H1 (cell line): ENCODE data around the gene MPC1. TPM values are rescaled to one million over a fixed set of nuclear protein-coding genes. Genes with fewer than 3 reads are reported as not detected.

ENCODE experiments used
- CTCF ChIA-PET: fragments of 300-600 bp; sonication (Branson Sonifier 250); formaldehyde crosslinking; loops from one replicate; lab custom pipeline; 2021; ENCODE audit not compliant: partially characterized antibody; lab: Charles Lee
- POLR2A ChIA-PET: fragments of 300-600 bp; sonication (Branson Sonifier 250); formaldehyde crosslinking; loops from one replicate; lab custom pipeline; 2021; ENCODE audit warnings: inconsistent platforms; ENCODE audit not compliant: partially characterized antibody; lab: Charles Lee
- DNase-seq, 2 experiments: peaks; one replicate each; pipeline versions ENCODE4 v3.0.0 to v3.0.0-alpha.2; 2010 to 2022; ENCODE audit warnings: low spot score in 2 of 2, low read depth in 1 of 2, mixed read lengths in 1 of 2
- FAIRE-seq: peaks from 2 replicates; lab custom pipeline; 2011; peaks lifted over from hg19 to GRCh38; lab: Jason Lieb, UNC
- H2AFZ ChIP-seq: 2 replicates; pipeline ENCODE4 v1.8.1; 2012; ENCODE audit warnings: low read length, inconsistent platforms
- H2AK5ac ChIP-seq: 2 replicates; pipeline ENCODE4 v1.6.1; 2013; ENCODE audit warnings: low read depth, low read length
- H2BK120ac ChIP-seq: replicated peaks from 2 replicates; pipeline ENCODE3; 2013; ENCODE audit warnings: low read depth, low read length, inconsistent platforms
- H2BK12ac ChIP-seq: 2 replicates; pipeline ENCODE4 v1.6.1; 2013; ENCODE audit warnings: low read depth, low read length
- H2BK15ac ChIP-seq: 2 replicates; pipeline ENCODE4 v1.6.1; 2013; ENCODE audit warnings: low read length
- H2BK20ac ChIP-seq: 2 replicates; pipeline ENCODE4 v1.6.1; 2013; ENCODE audit warnings: low read length
- H2BK5ac ChIP-seq: 2 replicates; pipeline ENCODE4 v1.6.1; 2013; ENCODE audit warnings: low read depth, low read length
- H3K14ac ChIP-seq: 2 replicates; pipeline ENCODE4 v1.6.1; 2013; ENCODE audit warnings: inconsistent platforms; ENCODE audit not compliant: insufficient read length
- H3K18ac ChIP-seq: 2 replicates; pipeline ENCODE4 v1.6.1; 2013; ENCODE audit warnings: low read length; ENCODE audit errors: extremely low read depth
- H3K23ac ChIP-seq: 2 replicates; pipeline ENCODE4 v1.6.1; 2013; ENCODE audit warnings: inconsistent platforms; ENCODE audit not compliant: insufficient read length
- H3K23me2 ChIP-seq: 2 replicates; pipeline ENCODE4 v1.6.1; 2013; ENCODE audit warnings: low read depth, low read length
- H3K27ac ChIP-seq: 2 replicates; pipeline ENCODE4 v1.6.1; 2011; ENCODE audit warnings: low read depth, low read length, inconsistent platforms
- H3K27me3 ChIP-seq, 4 experiments: replicated peaks in 1 of 4; 1 replicate in 1 of 4; 2 replicates in 3 of 4; pipeline versions ENCODE4 v1.6.1 to v1.8.1; 2011 to 2013; ENCODE audit warnings: low read length in 3 of 4, mild to moderate bottlenecking in 3 of 4, inconsistent platforms in 2 of 4, mixed read lengths in 2 of 4, moderate library complexity in 1 of 4; ENCODE audit not compliant: control insufficient read depth in 3 of 4, insufficient read depth in 3 of 4; ENCODE audit errors: extremely low read depth in 1 of 4
- H3K36me3 ChIP-seq, 4 experiments: 2 replicates each; pipeline versions ENCODE4 v1.6.1 to v1.8.1; 2011 to 2013; ENCODE audit warnings: mild to moderate bottlenecking in 4 of 4, low read length in 3 of 4, moderate library complexity in 2 of 4, control low read depth in 1 of 4, inconsistent platforms in 1 of 4; ENCODE audit not compliant: insufficient read depth in 4 of 4, control insufficient read depth in 2 of 4
- H3K4ac ChIP-seq: replicated peaks from 2 replicates; pipeline ENCODE3; 2013; ENCODE audit warnings: low read length, low read depth, mixed read lengths, inconsistent platforms; ENCODE audit not compliant: insufficient read length
- H3K4me1 ChIP-seq, 4 experiments: replicated peaks in 1 of 4; 1 replicate in 1 of 4; 2 replicates in 3 of 4; pipeline versions ENCODE4 v1.6.1 to v1.8.1; 2011 to 2013; ENCODE audit warnings: low read length in 3 of 4, inconsistent platforms in 2 of 4, mixed read lengths in 1 of 4; ENCODE audit not compliant: insufficient read depth in 4 of 4, control insufficient read depth in 3 of 4
- H3K4me2 ChIP-seq, 2 experiments: 2 replicates each; pipeline versions ENCODE4 v1.6.1 to v1.8.1; 2011 to 2013; ENCODE audit warnings: low read depth in 2 of 2, low read length in 2 of 2, control low read depth in 1 of 2, inconsistent platforms in 1 of 2, mild to moderate bottlenecking in 1 of 2; ENCODE audit not compliant: insufficient read depth in 1 of 2
- H3K4me3 ChIP-seq, 4 experiments: fragments of 200-600, 300-600 bp in 1 of 4; sonication (generic), shearing (Covaris generic), sonication (Bioruptor Twin) in 1 of 4; 2 replicates each; pipeline versions ENCODE4 v1.5.1 to v1.8.1; 2011 to 2016; ENCODE audit warnings: low read length in 4 of 4, low read depth in 3 of 4, control low read depth in 2 of 4, inconsistent platforms in 2 of 4, mild to moderate bottlenecking in 2 of 4, mixed read lengths in 1 of 4, moderate library complexity in 1 of 4; ENCODE audit not compliant: insufficient read depth in 2 of 4; ENCODE audit errors: extremely low read depth in 1 of 4
- H3K56ac ChIP-seq: replicated peaks from 2 replicates; pipeline ENCODE3; 2013; ENCODE audit warnings: low read depth, mild to moderate bottlenecking, mixed read lengths, low read length, inconsistent platforms; ENCODE audit not compliant: insufficient read length
- H3K79me1 ChIP-seq: 2 replicates; pipeline ENCODE4 v1.6.1; 2013; ENCODE audit warnings: low read depth, low read length, control low read depth
- H3K79me2 ChIP-seq, 2 experiments: 2 replicates each; pipeline versions ENCODE4 v1.6.1 to v1.8.1; 2012 to 2013; ENCODE audit warnings: low read length in 2 of 2, mild to moderate bottlenecking in 2 of 2, inconsistent platforms in 1 of 2; ENCODE audit not compliant: insufficient read depth in 2 of 2, control insufficient read depth in 1 of 2
- H3K9ac ChIP-seq, 4 experiments: replicated peaks in 1 of 4; 1 replicate in 1 of 4; 2 replicates in 3 of 4; pipeline versions ENCODE4 v1.6.1 to v1.8.1; 2011 to 2013; ENCODE audit warnings: low read depth in 3 of 4, low read length in 3 of 4, control low read depth in 2 of 4, mild to moderate bottlenecking in 2 of 4, moderate library complexity in 2 of 4, inconsistent platforms in 1 of 4; ENCODE audit errors: extremely low read depth in 1 of 4
- H3K9me3 ChIP-seq, 2 experiments: 2 replicates each; pipeline versions ENCODE4 v1.6.1 to v1.8.1; 2012 to 2013; ENCODE audit warnings: mild to moderate bottlenecking in 2 of 2, moderate library complexity in 2 of 2, control low read depth in 1 of 2, inconsistent platforms in 1 of 2, low read depth in 1 of 2, low read length in 1 of 2, mixed read lengths in 1 of 2; ENCODE audit not compliant: insufficient read depth in 2 of 2
- H4K20me1 ChIP-seq, 2 experiments: replicated peaks in 1 of 2; 2 replicates each; pipeline versions ENCODE3 to v1.8.1; 2011 to 2013; ENCODE audit warnings: inconsistent platforms in 2 of 2, low read length in 2 of 2, mild to moderate bottlenecking in 1 of 2; ENCODE audit not compliant: insufficient read depth in 2 of 2, control insufficient read depth in 1 of 2
- H4K5ac ChIP-seq: 2 replicates; pipeline ENCODE4 v1.6.1; 2013; ENCODE audit warnings: low read length, low read depth, mixed read lengths, inconsistent platforms; ENCODE audit not compliant: insufficient read length
- H4K8ac ChIP-seq: 2 replicates; pipeline ENCODE4 v1.8.0; 2013; ENCODE audit warnings: mild to moderate bottlenecking, moderate library complexity, low read length, inconsistent platforms; ENCODE audit not compliant: insufficient read depth; ENCODE audit errors: extremely low read depth
- H4K91ac ChIP-seq: replicated peaks from 2 replicates; pipeline ENCODE3; 2013; ENCODE audit warnings: low read length, mixed read lengths, inconsistent platforms; ENCODE audit not compliant: insufficient read length
- CBX5 ChIP-seq: fragments of 300-800, 300-1000 bp; sonication (generic); IDR thresholded peaks from 2 replicates; pipeline ENCODE4 v1.7.1; 2016; ENCODE audit warnings: antibody characterized with exemption, low read length, low read depth
- CREB1 ChIP-seq: IDR thresholded peaks from 2 replicates; pipeline ENCODE4 v1.6.1; 2012; ENCODE audit warnings: inconsistent platforms
- NANOG ChIP-seq: IDR thresholded peaks from 2 replicates; pipeline ENCODE4 v1.6.1; 2011; ENCODE audit warnings: low read length, low read depth, mild to moderate bottlenecking, inconsistent platforms; ENCODE audit not compliant: insufficient read depth, poor library complexity, severe bottlenecking
- PHF8 ChIP-seq: fragments of 200-600 bp; sonication (generic); conservative IDR thresholded peaks from 2 replicates; pipeline ENCODE4 v1.7.1; 2012; ENCODE audit warnings: low read depth, mild to moderate bottlenecking, inconsistent platforms, low read length, moderate library complexity
- RAD21 ChIP-seq, 2 experiments: IDR thresholded peaks in 1 of 2; conservative IDR thresholded peaks in 1 of 2; 2 replicates each; pipeline ENCODE4 v1.6.1; 2011; ENCODE audit warnings: low read depth in 2 of 2, low read length in 2 of 2, improper control_type of control experiment in 1 of 2, inconsistent platforms in 1 of 2, mild to moderate bottlenecking in 1 of 2, moderate library complexity in 1 of 2
- RBBP5 ChIP-seq: IDR thresholded peaks from 2 replicates; pipeline ENCODE4 v1.7.1; 2012; ENCODE audit warnings: low read depth, mild to moderate bottlenecking, inconsistent platforms, low read length, moderate library complexity, borderline replicate concordance
- RXRA ChIP-seq: IDR thresholded peaks from 2 replicates; pipeline ENCODE4 v1.6.1; 2011; ENCODE audit warnings: low read depth, mild to moderate bottlenecking, low read length, moderate library complexity; ENCODE audit not compliant: insufficient read depth
- SIN3A ChIP-seq, 2 experiments: IDR thresholded peaks in 1 of 2; conservative IDR thresholded peaks in 1 of 2; 2 replicates each; pipeline ENCODE4 v1.6.1; 2011 to 2012; ENCODE audit warnings: low read length in 2 of 2, improper control_type of control experiment in 1 of 2, low read depth in 1 of 2, mild to moderate bottlenecking in 1 of 2
- SP2 ChIP-seq: IDR thresholded peaks from 2 replicates; pipeline ENCODE4 v1.6.1; 2012; ENCODE audit warnings: mild to moderate bottlenecking, low read length, inconsistent platforms
- SRF ChIP-seq: IDR thresholded peaks from 2 replicates; pipeline ENCODE4 v1.6.1; 2011; ENCODE audit warnings: mild to moderate bottlenecking, low read depth, low read length, moderate library complexity
- TAF1 ChIP-seq: IDR thresholded peaks from 2 replicates; pipeline ENCODE4 v1.6.1; 2011; ENCODE audit warnings: mild to moderate bottlenecking, low read depth, low read length
- TAF7 ChIP-seq: optimal IDR thresholded peaks from 2 replicates; pipeline ENCODE3; 2011; ENCODE audit warnings: low read depth, mild to moderate bottlenecking, inconsistent platforms, low read length, moderate library complexity, borderline replicate concordance
- TEAD4 ChIP-seq: IDR thresholded peaks from 2 replicates; pipeline ENCODE4 v1.6.1; 2012; ENCODE audit warnings: low read depth, low read length, inconsistent platforms, mixed read lengths
- ZNF274 ChIP-seq: IDR thresholded peaks from 2 replicates; pipeline ENCODE4 v1.7.0; 2012; ENCODE audit warnings: low read length, borderline replicate concordance; ENCODE audit errors: extremely low read depth
- WGBS, 2 experiments: shearing (Covaris generic) in 1 of 2; methylation state at CpG; one replicate each; pipeline versions ENCODE4 v1.1.6 to v1.1.7; 2013 to 2015; ENCODE audit warnings: low lambda C conversion rate in 2 of 2, mixed read lengths in 2 of 2, inconsistent platforms in 1 of 2, low coverage in 1 of 2, missing lambda C conversion rate in 1 of 2; ENCODE audit not compliant: insufficient replicate concordance in 2 of 2, insufficient coverage in 1 of 2, insufficient read length in 1 of 2; ENCODE audit errors: extremely low coverage in 1 of 2, missing lambda C conversion rate in 1 of 2; 5-methylcytosine and 5-hydroxymethylcytosine counted together
- polyA plus RNA-seq, 7 experiments: library from polyadenylated mRNA; depleted of rRNA in 3 of 7; stranded (reverse) in 5 of 7; unstranded in 2 of 7; fragments of >200 nt in 5 of 7; fragments of 200-250 nt in 2 of 7; gene quantifications; 1 replicate in 5 of 7; 2 replicates in 1 of 7; 4 replicates in 1 of 7; pipeline versions ENCODE4 v1.2.1 to v1.2.3, GENCODE V29; 2011 to 2013; ENCODE audit warnings: missing spikeins in 2 of 7, mixed read lengths in 2 of 7
- total RNA-seq: library from RNA; stranded (reverse); fragmentation: NEBNext Ultra II Directional; extraction: Animal tissue kit (Norgen Biotek cat#: 25700); gene quantifications from 2 replicates; pipeline ENCODE4 v1.2.1, GENCODE V29; 2021

MPC1 gene
- total and polyA plus RNA-seq, 2 of the 8 experiments (the other 6 are each of a cell fraction or from before 2014, with no cell fraction given), result 10.2 to 12.6 TPM

DNA sequence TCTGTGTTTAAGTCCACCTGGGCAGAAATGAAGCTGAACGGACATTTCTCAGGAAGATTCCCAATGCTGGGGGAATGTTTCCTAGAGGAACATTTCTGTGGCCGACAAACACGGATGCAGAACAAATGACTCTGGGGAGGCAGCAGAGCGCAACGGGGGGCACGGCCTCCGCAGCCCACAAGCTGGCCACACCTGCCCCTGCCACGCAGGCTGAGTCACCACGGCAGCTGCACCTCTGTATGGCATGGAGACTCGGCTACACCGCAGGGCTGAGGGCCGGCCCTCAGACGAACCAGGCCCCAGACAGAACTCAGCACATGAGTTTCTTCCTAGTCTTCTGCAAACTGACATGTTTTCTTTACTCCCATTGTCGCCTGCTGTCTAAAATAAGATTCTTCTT is 64.5 kb downstream of the MPC1 start:
- Histone ChIP-seq H4K20me1 (peaks cover 0 to under 1% of the 10 kb centered on the region in 2 experiments), H3K4me3 (no peak overlapping the region), H3K27me3 (no peaks in the 10 kb centered on the region), H3K9me3 (no peaks in the 10 kb centered on the region), H3K79me1 (no peaks in the 10 kb centered on the region; the same call in 1 of the 2 replicates), H3K4ac (no peak overlapping the region), H2AFZ (no peak overlapping the region), H3K4me1 (0 out of 7 replicates have a peak, but pooled peaks cover 0 to 2% (median 0%) of the 10 kb centered on the region in 4 experiments), H2BK12ac (no peak overlapping the region), H2BK20ac (no peak overlapping the region), H3K23ac (no peak overlapping the region), H2AK5ac (no peak overlapping the region), H3K9ac (no peak overlapping the region), H4K91ac (no peak overlapping the region), H2BK5ac (no peak overlapping the region), H3K27ac (no peak overlapping the region), H2BK120ac (no peak overlapping the region), H3K36me3 (peaks cover 0 to 19% (median 3%) of the 10 kb centered on the region in 4 experiments; a peak in 3 of 8 replicates), H3K18ac (no peak overlapping the region), H3K56ac (no peak overlapping the region), H3K23me2 (no peaks in the 10 kb centered on the region), H2BK15ac (no peak overlapping the region), H3K14ac (no peak overlapping the region), H4K8ac (peak overlapping the region; percentile 51; the same call in 1 of the 2 replicates), H3K79me2 (no peaks in the 10 kb centered on the region), H3K4me2 (no peak overlapping the region), H4K5ac (no peak overlapping the region)
- WGBS, 2 experiments, result 93% methylated on average over 14 of the region's 14 CpGs; no CpG with 5 or more reads in 1 of the 2 experiments
- CTCF ChIA-PET, result interaction anchor here (1.1 to 4.0 kb wide), 11 partner anchors 8 to 144 kb away, joined by 3 to 27 read pairs (median 5); no protein-coding TSS in a partner anchor
- DNase-seq (no peak), FAIRE-seq (no peak)
- POLR2A ChIA-PET, result interaction anchor here (1.1 to 1.7 kb wide), 5 partner anchors 9 to 18 kb away, joined by 3 to 6 read pairs (median 4); partner anchors contain the start of gene PRR18
- TF ChIP-seq PHF8 (no peak), CREB1 (no peak), TAF1 (no peak), TEAD4 (no peak), SRF (no peak), CBX5 (no peak), RBBP5 (no peak), NANOG (no peak), TAF7 (no peak), RAD21 (IDR thresholded peaks at IDR 0.05 in 1 of 2, conservative IDR thresholded peaks at IDR 0.05 in 1 of 2; ENCODE audit: low read depth in 2 of 2, low read length in 2 of 2) (no peak), ZNF274 (no peak), SIN3A (conservative IDR thresholded peaks at IDR 0.05 in 1 of 2, IDR thresholded peaks at IDR 0.05 in 1 of 2; ENCODE audit: low read depth in 1 of 2, low read length in 2 of 2) (no peak), RXRA (no peak), SP2 (no peak)
